Upper lobe of left lung (tissue), 4 donors: ENCODE data around the gene EVA1A.

Experiments used
- CTCF ChIP-seq, 6 experiments: fragments of 450-650 bp in 4 of 6; fragments of 200-600 bp in 2 of 6; sonication (generic) in 2 of 6; IDR thresholded peaks; one replicate each; pipeline ENCODE4 v1.5.1; 2016 to 2019; ENCODE audit warnings: antibody characterized with exemption in 6 of 6
- POLR2A ChIP-seq, 4 donors: fragments of 450-650 bp; IDR thresholded peaks; one replicate each; pipeline ENCODE4 v1.5.1; 2016 to 2017; ENCODE audit warnings: antibody characterized with exemption in 4 of 4, mild to moderate bottlenecking in 2 of 4

GRCh38 chr2:75458201-75458600, 102.5 kb downstream of the EVA1A start:
- TF ChIP-seq CTCF (IDR thresholded peaks at IDR 0.05): no peak
- TF ChIP-seq POLR2A (IDR thresholded peaks at IDR 0.05): no peak
